Suprapubic skin (tissue), 4 donors: ENCODE measurements around the gene NCAM1.

ENCODE experiments used
- CTCF ChIP-seq, 2 donors: fragments of 200-600 bp in 1 of 2; fragments of 450-650 bp in 1 of 2; sonication (generic) in 1 of 2; IDR thresholded peaks; one replicate each; pipeline ENCODE4 v1.5.1; 2016 to 2019; ENCODE audit warnings: antibody characterized with exemption in 2 of 2, mild to moderate bottlenecking in 1 of 2, moderate library complexity in 1 of 2
- EP300 ChIP-seq: sonication (generic); formaldehyde crosslinking; IDR thresholded peaks from one replicate; pipeline ENCODE4 v1.6.1; 2017; ENCODE audit warnings: antibody characterized with exemption
- POLR2A ChIP-seq, 2 donors: fragments of 450-650 bp; IDR thresholded peaks; one replicate each; pipeline ENCODE4 v1.6.1; 2017; ENCODE audit warnings: antibody characterized with exemption in 2 of 2, mild to moderate bottlenecking in 2 of 2, moderate library complexity in 2 of 2
- POLR2AphosphoS5 ChIP-seq, 3 donors: sonication (generic); formaldehyde crosslinking; IDR thresholded peaks; one replicate each; pipeline ENCODE4 v1.6.1; 2017; ENCODE audit warnings: antibody characterized with exemption in 3 of 3

GRCh38 chr11:112961751-112962578, 745 bp downstream of the NCAM1 start:
- TF ChIP-seq CTCF (IDR thresholded peaks at IDR 0.05) = no peak
- no peak for TF ChIP-seq POLR2A (IDR thresholded peaks at IDR 0.05)
- TF ChIP-seq EP300 = no peak
- no peak for TF ChIP-seq POLR2AphosphoS5 (IDR thresholded peaks at IDR 0.05)
